BLaER1 treated with 17β-estradiol and CSF1 and Interleukin-3, amounts not matched to agents 10 nM and 100 nM (cell line): ENCODE results near the gene BABAM2.

Experiments used
- H3K27ac ChIP-seq, 11 experiments: shearing (Covaris generic); formaldehyde crosslinking; 2 replicates each; pipeline ENCODE4 v1.8.1; 2022
- H3K27me3 ChIP-seq, 11 experiments: shearing (Covaris generic); formaldehyde crosslinking; 2 replicates each; pipeline ENCODE4 v1.8.1; 2022
- H3K36me3 ChIP-seq, 11 experiments: shearing (Covaris generic); formaldehyde crosslinking; 2 replicates each; pipeline ENCODE4 v1.8.1; 2022
- H3K4me1 ChIP-seq, 10 experiments: shearing (Covaris generic); formaldehyde crosslinking; 2 replicates each; pipeline ENCODE4 v1.8.1; 2022
- H3K4me2 ChIP-seq, 11 experiments: shearing (Covaris generic); formaldehyde crosslinking; 2 replicates each; pipeline ENCODE4 v1.8.1; 2022
- H3K4me3 ChIP-seq, 10 experiments: shearing (Covaris generic); formaldehyde crosslinking; 2 replicates each; pipeline ENCODE4 v1.8.1; 2022
- H3K9ac ChIP-seq, 11 experiments: shearing (Covaris generic); formaldehyde crosslinking; 2 replicates each; pipeline ENCODE4 v1.8.1; 2022
- H3K9me3 ChIP-seq, 11 experiments: shearing (Covaris generic); formaldehyde crosslinking; replicated peaks in 1 of 11; 2 replicates each; pipeline ENCODE4 v1.8.1; 2022
- H4K20me1 ChIP-seq, 11 experiments: shearing (Covaris generic); formaldehyde crosslinking; 2 replicates each; pipeline ENCODE4 v1.8.1; 2022
- Cebpa-rat ChIP-seq, 11 experiments: shearing (Covaris generic); IDR thresholded peaks; 2 replicates each; pipeline ENCODE4 v1.8.1; 2022

BABAM2 gene

GRCh38 chr2:28377984-28378678 lies 487.6 kb downstream of the BABAM2 start:
- H3K9ac ChIP-seq: peak overlapping the region in 1 of 11 experiments; percentile 3; a peak in 1 of 22 replicates
- H3K27me3 ChIP-seq: no peaks in the 10 kb centered on the region
- peak overlapping the region; percentile 72 to 88 (median 77) for H3K4me2 ChIP-seq
- H4K20me1 ChIP-seq: no peaks in the 10 kb centered on the region
- TF ChIP-seq Cebpa-rat (IDR thresholded peaks at IDR 0.05): no peak
- H3K36me3 ChIP-seq: no peaks in the 10 kb centered on the region
- peak overlapping the region in 6 of 11 experiments; percentile 7 to 48 (median 39); a peak in 6 of 22 replicates for H3K27ac ChIP-seq
- H3K4me1 ChIP-seq: peaks cover 44 to 59% (median 55%) of the 10 kb centered on the region in 10 experiments
- no peak overlapping the region for H3K4me3 ChIP-seq
- no peaks in the 10 kb centered on the region for H3K9me3 ChIP-seq

- Histone ChIP-seq H4K20me1 (no peaks in the 10 kb centered on the region), H3K27ac (peak overlapping the region in 9 of 11 experiments; percentile 1 to 48 (median 21); a peak in 14 of 22 replicates), H3K9ac (peak overlapping the region in 4 of 11 experiments; percentile 3 to 26 (median 22); a peak in 3 of 22 replicates), H3K27me3 (no peaks in the 10 kb centered on the region), H3K9me3 (no peaks in the 10 kb centered on the region), H3K4me1 (peaks cover 44 to 62% (median 56%) of the 10 kb centered on the region in 10 experiments), H3K4me2 (peak overlapping the region; percentile 72 to 88 (median 77)), H3K36me3 (no peaks in the 10 kb centered on the region), H3K4me3 (peak overlapping the region in 1 of 10 experiments; percentile 20; a peak in 1 of 20 replicates)
- no peak for TF ChIP-seq Cebpa-rat (IDR thresholded peaks at IDR 0.05)
Observed at GRCh38 chr2:28378679-28379584, 488.4 kb downstream of the BABAM2 start.

- Histone ChIP-seq H3K27me3 (no peaks in the 10 kb centered on the region), H3K4me3 (no peak overlapping the region)
Observed at GRCh38 chr2:28380219-28380618, 489.7 kb downstream of the BABAM2 start.

GRCh38 chr2:28381225-28382180 lies 491.0 kb downstream of the BABAM2 start:
- Histone ChIP-seq H3K27ac (peak overlapping the region in 7 of 11 experiments; percentile 18 to 49 (median 37); a peak in 12 of 22 replicates), H3K36me3 (no peaks in the 10 kb centered on the region), H4K20me1 (no peaks in the 10 kb centered on the region), H3K4me3 (no peak overlapping the region), H3K9me3 (no peaks in the 10 kb centered on the region), H3K4me1 (peaks cover 44 to 62% (median 56%) of the 10 kb centered on the region in 10 experiments), H3K4me2 (peak overlapping the region; percentile 53 to 80 (median 74)), H3K27me3 (no peaks in the 10 kb centered on the region), H3K9ac (0 out of 22 replicates have a peak overlapping the region, but pooled peaks of 2 of the 11 experiments have one; percentile 26 to 29)
- no peak for TF ChIP-seq Cebpa-rat (IDR thresholded peaks at IDR 0.05)

More at GRCh38 chr2:28380219-28380618, 489.7 kb downstream of the BABAM2 start:
- Histone ChIP-seq H3K4me2 (peak overlapping the region in 10 of 11 experiments; percentile 72 to 80 (median 77); a peak in 19 of 22 replicates), H3K27ac (peak overlapping the region in 1 of 11 experiments; percentile 28; a peak in 1 of 22 replicates), H4K20me1 (no peaks in the 10 kb centered on the region), H3K9ac (no peak overlapping the region; a peak in 1 of 22 replicates), H3K36me3 (no peaks in the 10 kb centered on the region), H3K4me1 (peaks cover 44 to 62% (median 56%) of the 10 kb centered on the region in 10 experiments), H3K9me3 (no peaks in the 10 kb centered on the region)
- no peak for TF ChIP-seq Cebpa-rat (IDR thresholded peaks at IDR 0.05)

GRCh38 chr2:28382755-28383154 lies 492.2 kb downstream of the BABAM2 start:
- peak overlapping the region in 6 of 11 experiments; percentile 13 to 49 (median 37); a peak in 7 of 22 replicates for H3K27ac ChIP-seq
- H3K4me3 ChIP-seq: no peak overlapping the region
- no peaks in the 10 kb centered on the region for H3K9me3 ChIP-seq
- H3K27me3 ChIP-seq: no peaks in the 10 kb centered on the region
- H3K9ac ChIP-seq: no peak overlapping the region; a peak in 1 of 22 replicates
- TF ChIP-seq Cebpa-rat (IDR thresholded peaks at IDR 0.05): no peak
- H3K4me2 ChIP-seq: peak overlapping the region; percentile 2 to 80 (median 74); a peak in 18 of 22 replicates
- H4K20me1 ChIP-seq: no peaks in the 10 kb centered on the region
- no peaks in the 10 kb centered on the region for H3K36me3 ChIP-seq
- peaks cover 48 to 67% (median 56%) of the 10 kb centered on the region in 10 experiments for H3K4me1 ChIP-seq

- no peak overlapping the region for H3K27ac ChIP-seq
- peak overlapping the region in 1 of 11 experiments; percentile 9; a peak in 1 of 22 replicates for H3K4me2 ChIP-seq
- H3K4me3 ChIP-seq: no peak overlapping the region
Observed at GRCh38 chr2:28387082-28387960, 496.8 kb downstream of the BABAM2 start.

More at GRCh38 chr2:28387082-28387960, 496.8 kb downstream of the BABAM2 start:
- Histone ChIP-seq H4K20me1 (no peaks in the 10 kb centered on the region), H3K9me3 (no peaks in the 10 kb centered on the region), H3K4me1 (peaks cover 23 to 42% (median 32%) of the 10 kb centered on the region in 10 experiments), H3K27me3 (no peaks in the 10 kb centered on the region; a peak in 1 of 22 replicates), H3K36me3 (no peaks in the 10 kb centered on the region), H3K9ac (no peak overlapping the region)
- no peak for TF ChIP-seq Cebpa-rat (IDR thresholded peaks at IDR 0.05)
